Activated T-cell treated with anti-CD3 and anti-CD28 coated beads for 4 hours (primary cell): ENCODE data around the gene PSMG4.

ENCODE experiments used
- DNase-seq: peaks from one replicate; pipeline ENCODE4 v3.0.0-alpha.2; 2020

The PSMG4 gene

GRCh38 chr6:3291987-3292386 lies 33.2 kb downstream of the PSMG4 start:
- DNase-seq, result no peak

DNA sequence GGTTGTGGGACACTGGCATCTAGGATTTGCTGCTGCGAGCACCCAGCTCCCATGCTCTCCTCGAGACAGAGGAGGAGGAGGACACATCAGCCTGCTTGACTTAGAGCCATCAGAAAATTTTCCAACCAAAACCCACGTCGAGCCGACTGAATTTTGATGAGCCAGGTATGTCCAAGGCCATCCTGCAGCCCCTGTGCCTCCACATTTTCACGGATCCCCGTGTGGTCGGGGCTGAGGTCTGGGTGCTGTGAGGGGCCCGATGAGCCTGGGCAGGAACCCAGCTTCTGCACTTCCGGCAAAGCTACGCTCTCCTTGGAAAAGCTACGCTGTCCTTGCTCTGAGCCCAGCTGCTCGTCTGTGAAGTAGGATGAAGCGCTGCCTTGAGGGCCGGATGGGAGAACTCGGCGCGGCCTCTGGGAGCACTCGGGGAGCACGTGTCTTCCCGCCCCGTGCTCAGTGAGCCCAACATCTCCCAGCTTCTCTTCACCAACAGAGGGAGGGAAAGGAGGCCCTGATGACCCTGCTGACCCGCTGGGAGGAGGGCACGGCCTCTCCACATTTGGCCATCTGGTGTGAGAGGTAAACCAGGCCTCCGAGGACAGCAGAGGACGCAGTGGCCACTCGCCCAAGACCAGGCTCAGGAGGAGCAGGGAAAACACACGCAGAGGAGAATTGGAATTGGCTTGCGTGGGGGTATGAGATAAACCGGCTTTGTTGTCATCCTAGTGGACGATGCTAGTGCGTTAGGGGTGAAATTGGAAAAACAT lies 33.9 kb downstream of the PSMG4 start:
- no peak for DNase-seq

DNA sequence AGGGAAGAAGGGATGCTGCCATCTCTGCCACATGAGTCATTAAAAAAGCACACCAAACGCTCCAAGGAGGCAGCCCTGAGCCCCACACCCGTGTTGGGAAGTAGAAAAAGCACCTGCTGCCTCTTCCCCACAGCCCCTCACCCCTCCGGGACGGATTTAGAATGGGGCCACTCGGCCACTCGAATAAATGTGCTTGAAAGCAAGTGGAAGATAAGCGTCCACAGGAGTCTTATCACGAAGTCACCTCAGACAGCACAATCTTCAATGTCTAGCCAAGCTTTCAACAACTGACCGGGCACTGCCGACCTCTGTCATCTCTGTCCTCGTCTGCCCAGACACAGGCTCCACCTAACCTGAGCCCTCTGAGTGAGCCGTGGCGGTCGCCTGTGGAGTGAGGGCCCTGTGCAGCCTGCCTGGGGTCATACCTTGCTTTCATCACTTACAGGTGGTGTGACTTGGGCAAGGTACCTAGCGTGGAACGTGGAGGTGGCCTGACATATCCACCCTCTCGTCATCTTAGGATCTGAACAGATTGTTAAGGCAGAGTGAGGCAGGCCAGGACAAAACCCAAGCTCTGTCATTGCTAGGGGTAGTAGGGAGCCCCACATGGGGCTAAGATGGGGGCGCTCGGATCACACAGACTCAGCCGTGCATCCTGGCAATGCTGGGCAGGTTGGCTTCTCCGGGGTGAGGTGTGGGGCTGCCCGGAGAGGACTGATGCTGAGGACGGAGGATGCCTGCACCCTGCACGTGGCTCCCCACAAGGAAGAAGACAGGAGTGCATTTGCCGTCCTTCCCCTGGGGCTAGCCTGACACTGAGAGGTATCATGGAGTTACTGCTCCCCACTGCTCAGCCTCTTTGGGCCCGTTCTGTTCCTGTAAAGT lies 34.8 kb downstream of the PSMG4 start:
- DNase-seq, result no peak

DNA sequence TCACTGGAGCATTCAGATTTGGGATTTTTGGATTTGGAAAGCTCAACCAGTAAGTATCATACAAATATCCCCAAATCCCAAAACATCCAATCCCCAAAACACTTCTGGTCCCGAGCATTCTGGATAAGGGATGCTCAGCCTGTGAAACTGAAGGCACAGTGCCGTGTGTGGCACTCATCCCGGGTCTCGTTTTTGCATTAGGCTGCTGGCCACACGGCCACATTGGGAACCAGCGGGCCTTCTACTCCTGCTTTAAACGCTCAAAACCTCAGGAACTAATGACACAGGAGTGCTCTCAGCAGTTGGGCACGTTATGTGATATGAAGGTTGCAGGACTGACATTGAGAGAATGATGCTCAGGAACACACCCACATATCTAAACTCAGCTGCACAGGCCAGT lies 35.6 kb downstream of the PSMG4 start:
- DNase-seq, result no peak

- DNase-seq, result no peak
Observed at GRCh38 chr6:3294921-3295871, 36.4 kb downstream of the PSMG4 start.

- DNase-seq, result no peak
Observed at GRCh38 chr6:3296078-3296477, 37.3 kb downstream of the PSMG4 start.

DNA sequence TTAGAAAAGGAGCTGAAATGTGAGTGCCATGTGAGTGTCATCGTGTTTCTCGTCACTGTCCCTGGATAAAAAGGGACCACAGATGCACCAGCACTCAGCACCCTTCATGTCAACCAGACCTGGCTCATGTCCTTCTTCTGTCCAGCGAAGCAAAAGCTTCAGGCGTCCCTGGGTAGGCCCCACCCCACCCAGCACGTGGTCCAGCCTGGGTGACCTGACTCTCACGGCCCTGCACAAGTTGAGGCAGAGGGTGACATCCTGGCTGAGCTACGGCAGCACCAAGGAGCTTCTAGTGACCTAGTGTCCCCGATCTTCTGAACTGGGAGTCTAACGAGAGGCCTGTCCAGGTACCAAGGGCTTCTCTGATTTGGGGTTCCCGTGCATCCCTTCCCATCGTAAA lies 37.8 kb downstream of the PSMG4 start:
- no peak for DNase-seq

DNA sequence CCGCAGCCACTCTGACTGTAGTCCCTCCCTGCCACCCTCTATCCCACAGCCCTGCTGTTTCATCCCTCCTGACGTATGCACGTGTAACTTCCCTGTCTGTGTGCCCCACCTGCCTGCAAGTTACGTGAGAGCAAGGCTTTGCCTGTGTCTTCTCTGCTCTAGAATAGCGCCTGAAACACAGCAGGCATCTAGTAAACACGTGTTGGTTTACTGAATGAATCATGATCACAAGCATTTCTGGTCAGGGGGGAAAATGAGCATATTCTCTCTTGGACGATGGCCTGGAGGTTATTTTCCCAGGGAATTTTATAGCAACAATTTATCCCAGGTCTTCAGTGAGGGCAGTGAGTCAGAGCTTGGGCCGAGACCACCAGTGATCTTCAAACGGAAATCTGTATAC lies 38.3 kb downstream of the PSMG4 start:
- no peak for DNase-seq

GRCh38 chr6:3297909-3298308 lies 39.2 kb downstream of the PSMG4 start:
- no peak for DNase-seq

- DNase-seq, result no peak
Observed at GRCh38 chr6:3299221-3299620, 40.5 kb downstream of the PSMG4 start.

DNA sequence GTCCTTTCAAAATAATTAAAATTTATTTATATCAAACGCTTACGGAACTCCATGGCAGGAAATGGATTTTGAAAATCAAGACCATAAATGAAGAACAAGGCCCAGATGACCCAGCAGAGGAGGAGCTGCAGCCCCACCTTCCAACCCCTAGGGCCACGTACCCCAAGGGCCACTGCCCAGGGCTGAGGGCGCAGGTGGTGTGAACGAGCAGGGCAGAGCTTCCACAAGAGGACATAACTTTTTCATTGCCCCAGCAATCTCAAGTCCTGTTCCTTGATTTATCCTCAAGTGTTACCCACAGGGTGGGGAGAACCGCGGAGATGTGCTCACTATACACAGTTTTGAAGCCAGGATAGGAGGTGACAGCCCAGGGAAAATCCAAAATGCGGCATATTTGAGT lies 42.8 kb downstream of the PSMG4 start:
- no peak for DNase-seq

GRCh38 chr6:3303795-3304411 lies 45.2 kb downstream of the PSMG4 start:
- DNase-seq, result no peak

GRCh38 chr6:3304500-3305215 lies 45.9 kb downstream of the PSMG4 start:
- DNase-seq, result no peak

GRCh38 chr6:3305216-3305565 lies 46.4 kb downstream of the PSMG4 start:
- no peak for DNase-seq

GRCh38 chr6:3305831-3306230 lies 47.1 kb downstream of the PSMG4 start:
- no peak for DNase-seq

- no peak for DNase-seq
Observed at GRCh38 chr6:3306848-3307247, 48.1 kb downstream of the PSMG4 start.

- DNase-seq, result no peak
Observed at GRCh38 chr6:3307436-3307835, 48.7 kb downstream of the PSMG4 start.

DNA sequence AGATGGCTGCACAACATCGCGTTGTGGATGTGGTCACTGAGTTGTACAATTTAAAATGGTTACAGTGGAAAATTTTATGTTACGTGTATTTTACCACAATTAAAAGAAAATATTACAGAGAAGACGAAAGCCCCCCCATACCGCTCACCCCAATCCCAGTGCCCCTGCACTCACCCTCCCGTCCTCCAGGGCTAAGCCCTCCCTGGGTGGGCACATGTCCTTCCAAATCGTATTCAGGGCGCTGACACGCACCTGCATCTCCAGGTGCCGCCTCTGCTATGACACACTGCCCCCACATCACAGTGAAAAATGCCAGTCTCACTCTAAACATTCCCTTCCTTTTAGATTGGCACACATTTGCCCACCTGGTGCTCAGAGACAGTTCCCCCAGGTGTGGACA lies 49.4 kb downstream of the PSMG4 start:
- DNase-seq, result no peak

DNA sequence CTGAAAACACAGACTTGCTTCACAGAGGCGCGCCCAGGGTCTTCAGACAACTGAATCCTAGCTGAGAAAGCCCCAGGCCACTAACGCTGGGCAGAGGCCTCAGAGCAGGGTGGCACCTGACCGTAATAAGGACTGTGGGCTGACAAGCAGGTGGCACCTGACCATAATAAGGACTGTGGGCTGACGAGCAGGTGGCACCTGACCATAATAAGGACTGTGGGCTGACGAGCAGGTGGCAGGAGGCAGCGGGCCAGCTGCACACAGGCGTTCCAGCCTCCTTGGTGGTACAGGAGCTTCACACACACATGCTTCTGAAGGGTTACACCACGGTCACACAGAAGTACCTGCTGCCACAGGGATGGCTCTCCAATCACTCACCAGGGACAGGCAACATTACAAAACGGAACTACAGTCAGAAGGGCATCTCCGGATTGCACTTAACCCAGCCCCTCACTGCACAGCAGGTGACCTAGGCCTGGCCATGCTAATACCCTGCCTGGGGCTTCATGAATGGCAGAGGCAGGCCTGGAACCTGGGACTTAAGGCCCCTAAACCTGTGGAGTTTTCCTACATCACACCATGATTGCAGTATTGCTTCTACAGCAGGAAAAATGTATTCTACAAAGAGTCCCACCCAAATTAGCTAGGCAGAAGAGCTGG lies 50.8 kb downstream of the PSMG4 start:
- no peak for DNase-seq

GRCh38 chr6:3310051-3310448 lies 51.3 kb downstream of the PSMG4 start:
- no peak for DNase-seq

GRCh38 chr6:3310703-3311102 lies 52.0 kb downstream of the PSMG4 start:
- DNase-seq, result no peak

- no peak for DNase-seq
Observed at GRCh38 chr6:3311826-3312225, 53.1 kb downstream of the PSMG4 start.
